Cardiac muscle cell (in vitro differentiated cells and primary cell): ENCODE data around the gene ROS1. TPM values are rescaled to one million over a fixed set of nuclear protein-coding genes. Genes with fewer than 3 reads are reported as not detected.

Experiments
- DNase-seq, 2 donors: peaks; one replicate each; pipeline versions ENCODE4 v3.0.0 to v3.0.0-alpha.2; 2010 to 2017; ENCODE audit warnings: low read depth in 1 of 2, low spot score in 1 of 2
- H3K27ac ChIP-seq: fragments of 200-600 bp; sonication (generic); 2 replicates; pipeline ENCODE4 v1.5.1; 2016
- H3K27me3 ChIP-seq: fragments of 200-600 bp; sonication (generic); 2 replicates; pipeline ENCODE4 v1.6.0; 2016; ENCODE audit warnings: control low read depth
- H3K36me3 ChIP-seq: fragments of 200-600 bp; sonication (generic); 2 replicates; pipeline ENCODE4 v1.5.1; 2016; ENCODE audit warnings: control low read depth
- H3K4me1 ChIP-seq: fragments of 200-600 bp; sonication (generic); 2 replicates; pipeline ENCODE4 v1.8.1; 2017; ENCODE audit warnings: low read depth, mild to moderate bottlenecking, mixed run types
- H3K4me3 ChIP-seq: fragments of 200-600 bp; sonication (generic); 2 replicates; pipeline ENCODE4 v1.5.1; 2016; ENCODE audit warnings: mild to moderate bottlenecking
- H3K9me3 ChIP-seq: fragments of 200-600 bp; sonication (generic); 2 replicates; pipeline ENCODE4 v1.5.1; 2017; ENCODE audit warnings: low read depth, mild to moderate bottlenecking, control low read depth
- CTCF ChIP-seq: IDR thresholded peaks from 2 replicates; pipeline ENCODE4 v1.5.1; 2012; ENCODE audit warnings: low read depth, mild to moderate bottlenecking, low read length
- polyA plus RNA-seq: library from polyadenylated mRNA; unstranded; fragments of >200 nt; fragmentation: Nextera tagmentation; extraction: Ambion mirVana; gene quantifications from 2 replicates; pipeline ENCODE4 v1.2.1, GENCODE V29; 2016
- total RNA-seq: library from RNA; depleted of rRNA; stranded (reverse); fragments of >200 nt; gene quantifications from 2 replicates; pipeline ENCODE4 v1.2.3, GENCODE V29; 2016

Gene ROS1
- total and polyA plus RNA-seq, 2 experiments from 2014 or later: not detected

GRCh38 chr6:117409863-117410262 lies 15.9 kb downstream of the ROS1 start:
- Histone ChIP-seq H3K9me3 (no peaks in the 10 kb centered on the region), H3K4me3 (no peak overlapping the region), H3K27ac (no peak overlapping the region), H3K36me3 (no peaks in the 10 kb centered on the region), H3K27me3 (no peaks in the 10 kb centered on the region), H3K4me1 (no peaks in the 10 kb centered on the region)
- no peak for DNase-seq
- TF ChIP-seq CTCF: no peak

- no peak for DNase-seq
- no peaks in the 10 kb centered on the region for H3K27me3 ChIP-seq
- H3K27ac ChIP-seq: no peak overlapping the region
- no peaks in the 10 kb centered on the region for H3K36me3 ChIP-seq
- H3K9me3 ChIP-seq: no peaks in the 10 kb centered on the region
- H3K4me1 ChIP-seq: no peaks in the 10 kb centered on the region
- H3K4me3 ChIP-seq: no peak overlapping the region
- TF ChIP-seq CTCF: no peak
Observed at GRCh38 chr6:117409420-117409819, 16.3 kb downstream of the ROS1 start.

- no peaks in the 10 kb centered on the region for H3K36me3 ChIP-seq
- no peaks in the 10 kb centered on the region for H3K9me3 ChIP-seq
- no peak overlapping the region for H3K4me3 ChIP-seq
- H3K27ac ChIP-seq: no peak overlapping the region
- H3K27me3 ChIP-seq: no peaks in the 10 kb centered on the region
- peak; percentile 65 for TF ChIP-seq CTCF
- peak in 1 of 2 donors; percentile 46 for DNase-seq
- H3K4me1 ChIP-seq: no peaks in the 10 kb centered on the region
Observed at GRCh38 chr6:117404548-117404947, 21.2 kb downstream of the ROS1 start.

GRCh38 chr6:117401799-117402198 lies 23.9 kb downstream of the ROS1 start:
- no peaks in the 10 kb centered on the region for H3K27me3 ChIP-seq
- H3K36me3 ChIP-seq: no peaks in the 10 kb centered on the region
- DNase-seq: no peak
- H3K4me3 ChIP-seq: no peak overlapping the region
- no peaks in the 10 kb centered on the region for H3K9me3 ChIP-seq
- no peak overlapping the region for H3K27ac ChIP-seq
- no peak for TF ChIP-seq CTCF
- H3K4me1 ChIP-seq: peaks cover 2% of the 10 kb centered on the region

GRCh38 chr6:117399924-117400323 lies 25.8 kb downstream of the ROS1 start:
- H3K4me1 ChIP-seq: peaks cover 19% of the 10 kb centered on the region
- no peak overlapping the region for H3K4me3 ChIP-seq
- no peaks in the 10 kb centered on the region for H3K9me3 ChIP-seq
- H3K27ac ChIP-seq: no peak overlapping the region
- no peaks in the 10 kb centered on the region for H3K36me3 ChIP-seq
- peak in 1 of 2 donors; percentile 21 for DNase-seq
- TF ChIP-seq CTCF: peak; percentile 38
- no peaks in the 10 kb centered on the region for H3K27me3 ChIP-seq

- H3K36me3 ChIP-seq: no peaks in the 10 kb centered on the region
- no peak overlapping the region for H3K27ac ChIP-seq
- TF ChIP-seq CTCF: no peak
- peaks cover 23% of the 10 kb centered on the region for H3K4me1 ChIP-seq
- H3K27me3 ChIP-seq: no peaks in the 10 kb centered on the region
- H3K9me3 ChIP-seq: no peaks in the 10 kb centered on the region
- H3K4me3 ChIP-seq: no peak overlapping the region
- DNase-seq: no peak
Observed at GRCh38 chr6:117399126-117399525, 26.6 kb downstream of the ROS1 start.
